ENCODE measurements around the gene TRAF3IP1. TPM values are rescaled to one million over a fixed set of nuclear protein-coding genes. Genes with fewer than 3 reads are reported as not detected.
A peak's percentile ranks its signal among the peaks of the same experiment; 100 is the strongest.
"Not testable (repeated sequence)": the region's sequence is repeated elsewhere in the genome, so short reads cannot be mapped to it uniquely, and the experiment has no call there.

Gene TRAF3IP1
- total RNA-seq, 1 donor from 2014 or later: 21.7 TPM

- no peaks in the 10 kb centered on the region for H3K9me3 ChIP-seq
- no peak overlapping the region for H3K4me3 ChIP-seq
- peak overlapping the region; percentile 47 for H3K27ac ChIP-seq
- H3K4me1 ChIP-seq: peaks cover 29% of the 10 kb centered on the region
- no peak for DNase-seq
- peaks cover 62% of the 10 kb centered on the region for H3K36me3 ChIP-seq
- intact Hi-C loops (cut with DNase I): no loop called here
- ATAC-seq: peak; percentile 75 to 86
- TF ChIP-seq CTCF (IDR thresholded peaks at IDR 0.05): no peak
- H3K27me3 ChIP-seq (ENCODE audit: low read depth): no peaks in the 10 kb centered on the region
These were observed 118.8 kb downstream of the TRAF3IP1 start for GRCh38 chr2:238438856-238439849.

GRCh38 chr2:238439917-238440316 is 119.6 kb downstream of the TRAF3IP1 start:
- no peak overlapping the region for H3K27ac ChIP-seq
- intact Hi-C loops (cut with DNase I): no loop called here

GRCh38 chr2:238440331-238440730 is 120.0 kb downstream of the TRAF3IP1 start:
- H3K4me1 ChIP-seq: peaks cover 29% of the 10 kb centered on the region
- no peak for DNase-seq
- H3K9me3 ChIP-seq: no peaks in the 10 kb centered on the region
- peaks cover 62% of the 10 kb centered on the region for H3K36me3 ChIP-seq
- intact Hi-C loops (cut with DNase I): no loop called here
- no peak for ATAC-seq
- TF ChIP-seq CTCF (IDR thresholded peaks at IDR 0.05): no peak
- H3K4me3 ChIP-seq: no peak overlapping the region
- H3K27me3 ChIP-seq (ENCODE audit: low read depth): no peaks in the 10 kb centered on the region
- no peak overlapping the region for H3K27ac ChIP-seq

More at GRCh38 chr2:238439917-238440316, 119.6 kb downstream of the TRAF3IP1 start:
- H3K36me3 ChIP-seq: peaks cover 62% of the 10 kb centered on the region
- H3K9me3 ChIP-seq: no peaks in the 10 kb centered on the region
- H3K4me3 ChIP-seq: no peak overlapping the region
- DNase-seq (no peak), ATAC-seq (no peak)
- H3K27me3 ChIP-seq (ENCODE audit: low read depth): no peaks in the 10 kb centered on the region
- H3K4me1 ChIP-seq: peaks cover 29% of the 10 kb centered on the region
- no peak for TF ChIP-seq CTCF (IDR thresholded peaks at IDR 0.05)

GRCh38 chr2:238440767-238441166 is 120.4 kb downstream of the TRAF3IP1 start:
- no peaks in the 10 kb centered on the region for H3K9me3 ChIP-seq
- intact Hi-C loops (cut with DNase I): no loop called here
- DNase-seq (no peak), ATAC-seq (peak in 1 of 2 donors; percentile 37)
- H3K27ac ChIP-seq: no peak overlapping the region
- H3K4me1 ChIP-seq: peaks cover 29% of the 10 kb centered on the region
- peaks cover 62% of the 10 kb centered on the region for H3K36me3 ChIP-seq
- no peak overlapping the region for H3K4me3 ChIP-seq
- no peak for TF ChIP-seq CTCF (IDR thresholded peaks at IDR 0.05)
- H3K27me3 ChIP-seq (ENCODE audit: low read depth): no peaks in the 10 kb centered on the region

GRCh38 chr2:238441262-238442114 is 121.2 kb downstream of the TRAF3IP1 start:
- H3K9me3 ChIP-seq: no peaks in the 10 kb centered on the region
- no peak for TF ChIP-seq CTCF (IDR thresholded peaks at IDR 0.05)
- DNase-seq: no peak
- H3K36me3 ChIP-seq: peaks cover 63% of the 10 kb centered on the region
- intact Hi-C loops (cut with DNase I): no loop called here
- H3K27me3 ChIP-seq (ENCODE audit: low read depth): no peaks in the 10 kb centered on the region
- no peak for ATAC-seq
- H3K27ac ChIP-seq: no peak overlapping the region
- H3K4me3 ChIP-seq: no peak overlapping the region
- peaks cover 29% of the 10 kb centered on the region for H3K4me1 ChIP-seq

GRCh38 chr2:238442257-238442656 is 121.9 kb downstream of the TRAF3IP1 start:
- ATAC-seq; intact Hi-C loops (cut with DNase I): not testable (repeated sequence)

More at GRCh38 chr2:238442257-238442656, 121.9 kb downstream of the TRAF3IP1 start:
- not testable (repeated sequence) for H3K9me3 ChIP-seq; H3K27me3 ChIP-seq (ENCODE audit: low read depth); H3K27ac ChIP-seq; DNase-seq; H3K4me3 ChIP-seq
- peaks cover 63% of the 10 kb centered on the region for H3K36me3 ChIP-seq
- H3K4me1 ChIP-seq: peaks cover 29% of the 10 kb centered on the region
